Progenitor cell of endocrine pancreas (in vitro differentiated cells): ENCODE measurements around the gene MAML3. TPM values are rescaled to one million over a fixed set of nuclear protein-coding genes. Genes with fewer than 3 reads are reported as not detected.

Source experiments
- DNase-seq: peaks from one replicate; pipeline ENCODE4 v3.0.0; 2021; ENCODE audit warnings: low spot score; ENCODE audit not compliant: unreplicated experiment
- H3K27ac Mint-ChIP-seq: 2 replicates; pipeline ENCODE4 v1.8.0; 2021; ENCODE audit warnings: mild to moderate bottlenecking, moderate library complexity, mixed read lengths
- H3K27me3 Mint-ChIP-seq: 2 replicates; pipeline ENCODE4 v1.8.0; 2021; ENCODE audit warnings: mixed read lengths
- H3K36me3 Mint-ChIP-seq: 2 replicates; pipeline ENCODE4 v1.8.0; 2022; ENCODE audit warnings: mixed read lengths; ENCODE audit not compliant: insufficient read depth
- H3K4me1 Mint-ChIP-seq: 2 replicates; pipeline ENCODE4 v1.8.0; 2021; ENCODE audit warnings: low read depth, mixed read lengths
- H3K4me3 Mint-ChIP-seq: 2 replicates; pipeline ENCODE4 v1.8.0; 2021; ENCODE audit warnings: low read depth, mild to moderate bottlenecking, moderate library complexity, mixed read lengths
- H3K9me3 Mint-ChIP-seq: 2 replicates; pipeline ENCODE4 v1.8.0; 2021; ENCODE audit warnings: low read depth, mixed read lengths
- total RNA-seq: library from RNA; stranded (reverse); gene quantifications from 2 replicates; pipeline ENCODE4 v1.2.1, GENCODE V29; 2021
- TF ChIP-seq, protein P1 (sequence below): fragments of 200-600 bp; sonication (generic); IDR thresholded peaks from one replicate; pipeline ENCODE4 v1.5.0; 2021; ENCODE audit warnings: antibody characterized with exemption, mild to moderate bottlenecking; ENCODE audit not compliant: unreplicated experiment

The MAML3 gene
- total RNA-seq, 1 donor from 2014 or later = 48.5 TPM

GRCh38 chr4:139738846-139739613 is 415.0 kb downstream of the MAML3 start:
- no peaks in the 10 kb centered on the region for H3K27me3 Mint-ChIP-seq
- H3K9me3 Mint-ChIP-seq = no peaks in the 10 kb centered on the region
- H3K4me1 Mint-ChIP-seq = peaks cover 50% of the 10 kb centered on the region
- H3K36me3 Mint-ChIP-seq = peaks cover 2% of the 10 kb centered on the region
- DNase-seq = no peak
- TF ChIP-seq, protein P1, sequence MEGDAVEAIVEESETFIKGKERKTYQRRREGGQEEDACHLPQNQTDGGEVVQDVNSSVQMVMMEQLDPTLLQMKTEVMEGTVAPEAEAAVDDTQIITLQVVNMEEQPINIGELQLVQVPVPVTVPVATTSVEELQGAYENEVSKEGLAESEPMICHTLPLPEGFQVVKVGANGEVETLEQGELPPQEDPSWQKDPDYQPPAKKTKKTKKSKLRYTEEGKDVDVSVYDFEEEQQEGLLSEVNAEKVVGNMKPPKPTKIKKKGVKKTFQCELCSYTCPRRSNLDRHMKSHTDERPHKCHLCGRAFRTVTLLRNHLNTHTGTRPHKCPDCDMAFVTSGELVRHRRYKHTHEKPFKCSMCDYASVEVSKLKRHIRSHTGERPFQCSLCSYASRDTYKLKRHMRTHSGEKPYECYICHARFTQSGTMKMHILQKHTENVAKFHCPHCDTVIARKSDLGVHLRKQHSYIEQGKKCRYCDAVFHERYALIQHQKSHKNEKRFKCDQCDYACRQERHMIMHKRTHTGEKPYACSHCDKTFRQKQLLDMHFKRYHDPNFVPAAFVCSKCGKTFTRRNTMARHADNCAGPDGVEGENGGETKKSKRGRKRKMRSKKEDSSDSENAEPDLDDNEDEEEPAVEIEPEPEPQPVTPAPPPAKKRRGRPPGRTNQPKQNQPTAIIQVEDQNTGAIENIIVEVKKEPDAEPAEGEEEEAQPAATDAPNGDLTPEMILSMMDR = no peak
- no peak overlapping the region for H3K4me3 Mint-ChIP-seq
- no peak overlapping the region for H3K27ac Mint-ChIP-seq

DNA sequence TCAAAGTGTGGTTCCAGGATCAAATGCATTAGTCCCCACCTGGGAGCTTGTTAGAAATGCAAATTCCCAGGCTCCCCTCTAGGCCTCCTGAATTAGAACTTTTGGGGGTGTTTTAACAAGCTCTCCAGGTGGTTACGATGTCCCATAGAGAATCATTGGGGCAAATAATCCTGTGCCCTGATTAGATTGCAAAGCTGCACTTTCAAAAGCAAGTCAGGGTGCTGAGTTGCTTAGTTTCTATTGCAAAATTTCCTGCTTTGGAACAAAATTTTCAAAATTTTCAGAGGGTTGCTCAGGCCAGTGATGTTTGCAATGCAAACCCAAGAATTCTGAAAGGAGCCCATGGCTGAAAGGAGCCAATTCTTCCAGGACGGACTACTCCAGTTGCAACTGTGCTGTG is 417.3 kb downstream of the MAML3 start:
- no peaks in the 10 kb centered on the region for H3K9me3 Mint-ChIP-seq
- no peak overlapping the region for H3K4me3 Mint-ChIP-seq
- TF ChIP-seq, protein P1 = no peak
- H3K27ac Mint-ChIP-seq = no peak overlapping the region
- DNase-seq = no peak
- H3K4me1 Mint-ChIP-seq = peaks cover 49% of the 10 kb centered on the region
- peaks cover 1% of the 10 kb centered on the region for H3K36me3 Mint-ChIP-seq
- no peaks in the 10 kb centered on the region for H3K27me3 Mint-ChIP-seq

GRCh38 chr4:139736274-139736660 is 417.7 kb downstream of the MAML3 start:
- TF ChIP-seq, protein P1 = no peak
- peaks cover 51% of the 10 kb centered on the region for H3K4me1 Mint-ChIP-seq
- DNase-seq = no peak
- peak overlapping the region; percentile 38 for H3K4me3 Mint-ChIP-seq
- H3K27ac Mint-ChIP-seq = peak overlapping the region; percentile 94
- H3K36me3 Mint-ChIP-seq = peaks cover 3% of the 10 kb centered on the region
- no peaks in the 10 kb centered on the region for H3K27me3 Mint-ChIP-seq
- no peaks in the 10 kb centered on the region for H3K9me3 Mint-ChIP-seq

GRCh38 chr4:139735381-139736273 is 418.4 kb downstream of the MAML3 start:
- Mint-ChIP-seq H3K4me3 (peak overlapping the region; percentile 68), H3K4me1 (peaks cover 49% of the 10 kb centered on the region), H3K36me3 (peaks cover 6% of the 10 kb centered on the region), H3K27ac (peak overlapping the region; percentile 97), H3K9me3 (no peaks in the 10 kb centered on the region), H3K27me3 (no peaks in the 10 kb centered on the region)
- peak; percentile 49 for DNase-seq
- TF ChIP-seq, protein P1 = no peak

- Mint-ChIP-seq H3K27me3 (no peaks in the 10 kb centered on the region), H3K4me3 (peak overlapping the region; percentile 68), H3K36me3 (peaks cover 9% of the 10 kb centered on the region), H3K4me1 (peaks cover 47% of the 10 kb centered on the region), H3K27ac (peak overlapping the region; percentile 97), H3K9me3 (no peaks in the 10 kb centered on the region)
- TF ChIP-seq, protein P1 = peak; percentile 89
- DNase-seq = peak; percentile 90
Measured at GRCh38 chr4:139734875-139735380, 419.1 kb downstream of the MAML3 start.
